GM23338 (cell line): ENCODE measurements around the gene AOPEP. TPM values are rescaled to one million over a fixed set of nuclear protein-coding genes. Genes with fewer than 3 reads are reported as not detected.

Experiments
- ATAC-seq: fragments of 200-7000 bp; cut with Tn5 transposase; 3 replicates; pipeline ENCODE4 v1.9.1; 2020
- DNase-seq: peaks from one replicate; pipeline ENCODE4 v3.0.0-alpha.2; 2015; ENCODE audit warnings: low spot score
- H2AFZ ChIP-seq: fragments of 200-600 bp; sonication (generic); 2 replicates; pipeline ENCODE4 v1.8.0; 2016; ENCODE audit warnings: antibody characterized with exemption, mild to moderate bottlenecking, moderate library complexity
- H3F3A ChIP-seq: fragments of 200-600 bp; sonication (generic); replicated peaks from 2 replicates; pipeline ENCODE4 v1.8.0; 2017; ENCODE audit warnings: antibody characterized with exemption, mixed run types, low read depth
- H3K27ac ChIP-seq: fragments of 200-600 bp; sonication (generic); 2 replicates; pipeline ENCODE4 v1.6.1; 2016; ENCODE audit warnings: low read depth
- H3K27me3 ChIP-seq: fragments of 200-600 bp; sonication (generic); 2 replicates; pipeline ENCODE4 v1.8.0; 2016; ENCODE audit warnings: mild to moderate bottlenecking, mixed run types, moderate library complexity; ENCODE audit not compliant: insufficient read depth
- H3K36me3 ChIP-seq: fragments of 200-600 bp; sonication (generic); 2 replicates; pipeline ENCODE4 v1.8.0; 2016; ENCODE audit warnings: mild to moderate bottlenecking; ENCODE audit not compliant: insufficient read depth
- H3K4me1 ChIP-seq: fragments of 200-600 bp; sonication (generic); 2 replicates; pipeline ENCODE4 v1.8.0; 2016; ENCODE audit warnings: mild to moderate bottlenecking, moderate library complexity; ENCODE audit not compliant: insufficient read depth
- H3K4me2 ChIP-seq: fragments of 200-600 bp; sonication (generic); 2 replicates; pipeline ENCODE4 v1.7.1; 2017; ENCODE audit warnings: mixed run types
- H3K4me3 ChIP-seq: fragments of 200-600 bp; sonication (generic); 2 replicates; pipeline ENCODE4 v1.6.1; 2016; ENCODE audit warnings: mixed run types
- H3K79me2 ChIP-seq: fragments of 200-600 bp; sonication (generic); replicated peaks from 2 replicates; pipeline ENCODE4 v1.8.0; 2017; ENCODE audit warnings: mild to moderate bottlenecking; ENCODE audit not compliant: insufficient read depth
- H3K9me2 ChIP-seq: fragments of 200-600 bp; sonication (generic); 2 replicates; pipeline ENCODE4 v1.8.0; 2017; ENCODE audit not compliant: insufficient read depth
- H4K20me1 ChIP-seq: fragments of 200-600 bp; sonication (generic); replicated peaks from 2 replicates; pipeline ENCODE4 v1.8.0; 2017; ENCODE audit warnings: mild to moderate bottlenecking; ENCODE audit not compliant: insufficient read depth
- H3K27ac Mint-ChIP-seq: 2 replicates; pipeline ENCODE4 v1.8.0; 2020; ENCODE audit warnings: inconsistent platforms, mild to moderate bottlenecking, moderate library complexity, mixed read lengths
- H3K27me3 Mint-ChIP-seq: 3 replicates; pipeline ENCODE4 v1.8.0; 2022; ENCODE audit warnings: low read depth, mild to moderate bottlenecking, moderate library complexity, mixed read lengths, inconsistent platforms; ENCODE audit not compliant: insufficient read depth, poor library complexity
- H3K36me3 Mint-ChIP-seq: 3 replicates; pipeline ENCODE4 v1.8.0; 2021; ENCODE audit warnings: low read depth, mild to moderate bottlenecking, inconsistent platforms, moderate library complexity, mixed read lengths
- H3K4me1 Mint-ChIP-seq: 3 replicates; pipeline ENCODE4 v1.8.0; 2020; ENCODE audit warnings: mild to moderate bottlenecking, inconsistent platforms, mixed read lengths
- H3K4me3 Mint-ChIP-seq: 3 replicates; pipeline ENCODE4 v1.8.0; 2021; ENCODE audit warnings: moderate library complexity, mild to moderate bottlenecking, inconsistent platforms, mixed read lengths
- H3K9me3 Mint-ChIP-seq: 3 replicates; pipeline ENCODE4 v1.8.0; 2020; ENCODE audit warnings: moderate library complexity, mild to moderate bottlenecking, inconsistent platforms, mixed read lengths
- CREB1 ChIP-seq: fragments of 250-450 bp; sonication (Bioruptor Pico); IDR thresholded peaks from 2 replicates; pipeline ENCODE4 v1.5.0; 2020; ENCODE audit warnings: low read depth, mild to moderate bottlenecking, moderate library complexity
- EZH2 ChIP-seq: fragments of 200-600 bp; sonication (generic); IDR thresholded peaks from one replicate; pipeline ENCODE4 v1.8.0; 2017; ENCODE audit warnings: antibody characterized with exemption, mild to moderate bottlenecking, low read depth; ENCODE audit not compliant: unreplicated experiment
- NANOG ChIP-seq: IDR thresholded peaks from 2 replicates; pipeline ENCODE4 v1.6.1; 2016; ENCODE audit warnings: antibody characterized with exemption, borderline replicate concordance
- POLR2AphosphoS5 ChIP-seq: IDR thresholded peaks from 2 replicates; pipeline ENCODE4 v1.6.1; 2016; ENCODE audit warnings: antibody characterized with exemption, low read depth
- STAT1 ChIP-seq: IDR thresholded peaks from one replicate; pipeline ENCODE4 v1.6.1; 2016; ENCODE audit warnings: antibody characterized with exemption; ENCODE audit not compliant: unreplicated experiment
- ZNF114 ChIP-seq: fragments of 250-450 bp; sonication (Bioruptor Pico); IDR thresholded peaks from 2 replicates; pipeline ENCODE4 v1.5.0; 2020; ENCODE audit warnings: mild to moderate bottlenecking, moderate library complexity
- ZNF462 ChIP-seq: fragments of 250-450 bp; sonication (Bioruptor Pico); IDR thresholded peaks from 2 replicates; pipeline ENCODE4 v1.5.0; 2020; ENCODE audit warnings: mild to moderate bottlenecking, moderate library complexity
- polyA plus RNA-seq: library from polyadenylated mRNA; unstranded; fragments of >200 nt; fragmentation: Nextera tagmentation; extraction: Ambion mirVana; gene quantifications from 2 replicates; pipeline ENCODE4 v1.2.1, GENCODE V29; 2016
- total RNA-seq: library from RNA; depleted of rRNA; stranded (reverse); fragments of >200 nt; shearing (Covaris generic); gene quantifications from 2 replicates; pipeline ENCODE4 v1.2.3, GENCODE V29; 2014
- TF ChIP-seq, protein P1 (sequence below), 2 experiments: fragments of 200-600 bp in 1 of 2; sonication (generic) in 1 of 2; conservative IDR thresholded peaks; 2 replicates each; pipeline versions ENCODE4 v1.5.1 to v1.6.1; 2016 to 2017; ENCODE audit warnings: antibody characterized with exemption in 2 of 2, low read depth in 2 of 2, mild to moderate bottlenecking in 2 of 2, moderate library complexity in 1 of 2
- TF ChIP-seq, protein P2 (sequence below): IDR thresholded peaks from 2 replicates; pipeline ENCODE4 v1.6.1; 2016; ENCODE audit warnings: antibody characterized with exemption

The AOPEP gene
- total and polyA plus RNA-seq, 2 experiments from 2014 or later, result 7.0 to 16.5 TPM

- H3K79me2 ChIP-seq, result no peaks in the 10 kb centered on the region
- H3K4me1 Mint-ChIP-seq, result peaks cover 32% of the 10 kb centered on the region
- H3K9me2 ChIP-seq, result no peaks in the 10 kb centered on the region
- H3K36me3 Mint-ChIP-seq, result no peaks in the 10 kb centered on the region
- DNase-seq (no peak), ATAC-seq (no peak)
- TF ChIP-seq ZNF462, result no peak
- no peak for TF ChIP-seq CREB1 (CRISPR knock-in tag)
- no peak for TF ChIP-seq STAT1
- TF ChIP-seq, protein P1, sequence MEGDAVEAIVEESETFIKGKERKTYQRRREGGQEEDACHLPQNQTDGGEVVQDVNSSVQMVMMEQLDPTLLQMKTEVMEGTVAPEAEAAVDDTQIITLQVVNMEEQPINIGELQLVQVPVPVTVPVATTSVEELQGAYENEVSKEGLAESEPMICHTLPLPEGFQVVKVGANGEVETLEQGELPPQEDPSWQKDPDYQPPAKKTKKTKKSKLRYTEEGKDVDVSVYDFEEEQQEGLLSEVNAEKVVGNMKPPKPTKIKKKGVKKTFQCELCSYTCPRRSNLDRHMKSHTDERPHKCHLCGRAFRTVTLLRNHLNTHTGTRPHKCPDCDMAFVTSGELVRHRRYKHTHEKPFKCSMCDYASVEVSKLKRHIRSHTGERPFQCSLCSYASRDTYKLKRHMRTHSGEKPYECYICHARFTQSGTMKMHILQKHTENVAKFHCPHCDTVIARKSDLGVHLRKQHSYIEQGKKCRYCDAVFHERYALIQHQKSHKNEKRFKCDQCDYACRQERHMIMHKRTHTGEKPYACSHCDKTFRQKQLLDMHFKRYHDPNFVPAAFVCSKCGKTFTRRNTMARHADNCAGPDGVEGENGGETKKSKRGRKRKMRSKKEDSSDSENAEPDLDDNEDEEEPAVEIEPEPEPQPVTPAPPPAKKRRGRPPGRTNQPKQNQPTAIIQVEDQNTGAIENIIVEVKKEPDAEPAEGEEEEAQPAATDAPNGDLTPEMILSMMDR (conservative IDR thresholded peaks at IDR 0.05; ENCODE audit: low read depth in 2 of 2), result no peak
- TF ChIP-seq POLR2AphosphoS5, result no peak
- TF ChIP-seq NANOG, result no peak
- TF ChIP-seq EZH2, result no peak
- no peak for TF ChIP-seq ZNF114 (CRISPR knock-in tag)
- TF ChIP-seq, protein P2, sequence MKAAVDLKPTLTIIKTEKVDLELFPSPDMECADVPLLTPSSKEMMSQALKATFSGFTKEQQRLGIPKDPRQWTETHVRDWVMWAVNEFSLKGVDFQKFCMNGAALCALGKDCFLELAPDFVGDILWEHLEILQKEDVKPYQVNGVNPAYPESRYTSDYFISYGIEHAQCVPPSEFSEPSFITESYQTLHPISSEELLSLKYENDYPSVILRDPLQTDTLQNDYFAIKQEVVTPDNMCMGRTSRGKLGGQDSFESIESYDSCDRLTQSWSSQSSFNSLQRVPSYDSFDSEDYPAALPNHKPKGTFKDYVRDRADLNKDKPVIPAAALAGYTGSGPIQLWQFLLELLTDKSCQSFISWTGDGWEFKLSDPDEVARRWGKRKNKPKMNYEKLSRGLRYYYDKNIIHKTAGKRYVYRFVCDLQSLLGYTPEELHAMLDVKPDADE, result no peak
- no peak overlapping the region for H3K4me2 ChIP-seq
- H3K27ac Mint-ChIP-seq, result no peak overlapping the region
- no peak overlapping the region for H3K27ac ChIP-seq
- H3K9me3 Mint-ChIP-seq, result no peaks in the 10 kb centered on the region
- peaks cover 14% of the 10 kb centered on the region for H3K4me1 ChIP-seq
- H2AFZ ChIP-seq, result no peak overlapping the region
- peaks cover 8% of the 10 kb centered on the region for H3K27me3 Mint-ChIP-seq
- H3K36me3 ChIP-seq, result no peaks in the 10 kb centered on the region
- H3K4me3 ChIP-seq, result no peak overlapping the region
- H3K4me3 Mint-ChIP-seq, result no peak overlapping the region
- no peaks in the 10 kb centered on the region for H3F3A ChIP-seq
- no peaks in the 10 kb centered on the region for H3K27me3 ChIP-seq
- no peaks in the 10 kb centered on the region for H4K20me1 ChIP-seq
Measured at GRCh38 chr9:95074632-95075031, 348.1 kb downstream of the AOPEP start.
